NCI-H2227 treated with DMSO at 0.1 percent for 48 hours (cell line): ENCODE data around the gene CNST.
"Not testable (repeated sequence)": the region's sequence is repeated elsewhere in the genome, so short reads cannot be mapped to it uniquely, and the experiment has no call there.

Experiments
- DNase-seq: peaks from one replicate; lab custom pipeline; 2025; lab: John Stamatoyannopoulos, UW

CNST gene

DNA sequence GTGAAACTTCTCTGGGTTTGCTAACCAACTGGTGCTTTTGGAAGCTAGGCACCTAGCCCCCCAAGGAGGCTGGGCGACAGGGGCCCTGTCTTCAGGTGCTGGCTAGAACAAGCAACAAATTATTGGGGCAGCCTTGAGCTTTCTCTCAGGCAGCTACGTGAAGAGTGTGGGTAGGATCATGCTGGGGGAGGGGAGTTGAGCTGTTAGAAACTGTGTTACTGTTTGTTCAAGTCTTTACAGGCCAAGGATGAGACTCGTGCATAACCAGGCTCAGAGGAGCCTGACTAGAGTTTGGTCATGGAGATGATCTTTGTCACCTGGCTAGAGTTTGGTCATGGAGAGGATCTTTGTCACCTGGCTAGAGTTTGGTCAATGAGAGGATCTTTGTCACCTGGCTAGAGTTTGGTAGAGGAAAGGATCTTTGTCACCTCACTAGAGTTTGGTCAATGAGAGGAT lies 145.3 kb downstream of the CNST start:
- DNase-seq = no peak

DNA sequence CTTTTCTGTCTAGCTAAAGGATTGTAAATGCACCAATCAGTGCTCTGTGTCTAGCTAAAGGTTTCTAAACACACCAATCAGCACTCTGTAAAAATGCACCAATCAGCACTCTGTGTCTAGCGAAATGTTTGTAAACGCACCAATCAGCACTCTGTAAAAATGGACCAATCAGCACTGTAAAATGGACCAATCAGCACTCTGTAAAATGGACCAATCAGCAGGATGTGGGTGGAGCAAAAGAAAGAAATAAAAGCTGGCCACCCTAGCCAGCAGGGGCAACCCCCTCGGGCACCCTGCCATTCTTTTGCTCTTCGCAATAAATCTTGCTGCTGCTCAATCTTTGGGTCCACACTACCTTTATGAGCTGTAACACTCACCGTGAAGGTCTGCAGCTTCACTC lies 146.2 kb downstream of the CNST start:
- not testable (repeated sequence) for DNase-seq
